Ovary (tissue), 3 donors: ENCODE data around the gene MAPK8IP3.

Experiments
- POLR2A ChIP-seq: fragments of 450-650 bp; IDR thresholded peaks from one replicate; pipeline ENCODE4 v1.6.1; 2017; ENCODE audit warnings: antibody characterized with exemption, mild to moderate bottlenecking, moderate library complexity
- TF ChIP-seq, protein P1 (sequence below), 3 donors: fragments of 450-650 bp in 2 of 3; fragments of 200-600 bp in 1 of 3; IDR thresholded peaks; one replicate each; pipeline versions ENCODE4 v1.5.1 to v1.8.0; 2016 to 2022; ENCODE audit warnings: antibody characterized with exemption in 3 of 3, mild to moderate bottlenecking in 1 of 3
- donor health status: DM: no; HTN: no; CAD: no.

DNA sequence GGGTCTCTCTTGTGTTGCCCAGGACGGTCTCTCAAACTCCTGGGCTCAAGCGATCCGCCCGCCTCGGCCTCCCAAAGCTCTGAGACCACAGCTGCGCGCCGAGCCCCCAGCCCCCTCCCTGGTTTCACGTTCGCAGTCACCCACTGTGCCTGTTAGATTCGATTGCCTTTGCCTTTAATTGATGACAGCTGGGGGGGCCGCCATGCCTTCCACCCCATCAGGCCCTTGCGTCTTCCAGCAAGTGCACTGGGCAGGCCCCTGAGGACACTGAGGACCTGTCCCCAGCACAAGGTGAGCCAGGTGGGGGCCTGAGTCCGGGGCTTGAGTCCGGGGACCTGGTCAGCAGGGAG lies 84.2 kb downstream of the MAPK8IP3 start:
- TF ChIP-seq, protein P1, sequence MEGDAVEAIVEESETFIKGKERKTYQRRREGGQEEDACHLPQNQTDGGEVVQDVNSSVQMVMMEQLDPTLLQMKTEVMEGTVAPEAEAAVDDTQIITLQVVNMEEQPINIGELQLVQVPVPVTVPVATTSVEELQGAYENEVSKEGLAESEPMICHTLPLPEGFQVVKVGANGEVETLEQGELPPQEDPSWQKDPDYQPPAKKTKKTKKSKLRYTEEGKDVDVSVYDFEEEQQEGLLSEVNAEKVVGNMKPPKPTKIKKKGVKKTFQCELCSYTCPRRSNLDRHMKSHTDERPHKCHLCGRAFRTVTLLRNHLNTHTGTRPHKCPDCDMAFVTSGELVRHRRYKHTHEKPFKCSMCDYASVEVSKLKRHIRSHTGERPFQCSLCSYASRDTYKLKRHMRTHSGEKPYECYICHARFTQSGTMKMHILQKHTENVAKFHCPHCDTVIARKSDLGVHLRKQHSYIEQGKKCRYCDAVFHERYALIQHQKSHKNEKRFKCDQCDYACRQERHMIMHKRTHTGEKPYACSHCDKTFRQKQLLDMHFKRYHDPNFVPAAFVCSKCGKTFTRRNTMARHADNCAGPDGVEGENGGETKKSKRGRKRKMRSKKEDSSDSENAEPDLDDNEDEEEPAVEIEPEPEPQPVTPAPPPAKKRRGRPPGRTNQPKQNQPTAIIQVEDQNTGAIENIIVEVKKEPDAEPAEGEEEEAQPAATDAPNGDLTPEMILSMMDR (IDR thresholded peaks at IDR 0.05) = no peak
- TF ChIP-seq POLR2A = no peak
